HUES6 (cell line): ENCODE data around the gene GFRA1.
"Not testable (repeated sequence)": the region's sequence is repeated elsewhere in the genome, so short reads cannot be mapped to it uniquely, and the experiment has no call there.

Source experiments
- H3K27ac ChIP-seq: 2 replicates; pipeline ENCODE4 v1.7.0; 2013; ENCODE audit warnings: low read depth, mild to moderate bottlenecking, low read length, inconsistent platforms
- H3K27me3 ChIP-seq: 2 replicates; pipeline ENCODE4 v1.6.1; 2013; ENCODE audit warnings: low read length; ENCODE audit not compliant: control insufficient read depth, insufficient read depth
- H3K36me3 ChIP-seq: 2 replicates; pipeline ENCODE4 v1.6.1; 2013; ENCODE audit warnings: low read length; ENCODE audit not compliant: control insufficient read depth, insufficient read depth
- H3K4me1 ChIP-seq: 2 replicates; pipeline ENCODE4 v1.6.1; 2013; ENCODE audit warnings: low read length; ENCODE audit not compliant: control insufficient read depth, insufficient read depth
- H3K4me3 ChIP-seq: 2 replicates; pipeline ENCODE4 v1.5.1; 2013; ENCODE audit warnings: low read depth, low read length
- H3K9ac ChIP-seq: one replicate; pipeline ENCODE4 v1.6.1; 2013; ENCODE audit warnings: mild to moderate bottlenecking, low read length
- H3K9me3 ChIP-seq: 2 replicates; pipeline ENCODE4 v1.6.1; 2013; ENCODE audit warnings: low read depth, low read length; ENCODE audit not compliant: control insufficient read depth, insufficient read depth

GFRA1 gene

DNA sequence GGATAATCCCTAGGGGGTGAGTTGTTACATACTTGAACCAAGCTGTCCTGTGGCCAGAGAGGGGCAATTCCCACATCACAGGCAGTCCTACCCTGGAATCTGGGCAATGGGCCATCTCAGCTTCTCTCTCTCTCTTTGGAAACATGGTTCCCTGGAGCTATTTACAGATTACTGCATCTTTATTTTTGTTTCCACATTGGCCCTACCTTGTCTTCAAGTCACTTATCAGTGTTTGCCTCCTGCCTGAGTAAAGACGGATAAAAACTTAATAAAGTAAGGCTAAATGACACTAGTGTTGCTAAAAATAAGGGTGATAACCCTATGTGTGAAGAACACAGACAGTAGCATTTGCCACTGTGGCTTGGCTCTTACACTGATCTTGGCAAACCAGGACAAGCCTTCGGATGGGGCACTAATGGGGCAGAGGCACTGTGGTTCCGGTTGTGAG, 228.2 kb downstream of the GFRA1 start:
- Histone ChIP-seq H3K9me3 (no peaks in the 10 kb centered on the region), H3K4me3 (no peak overlapping the region), H3K36me3 (no peaks in the 10 kb centered on the region), H3K4me1 (no peaks in the 10 kb centered on the region), H3K9ac (no peak overlapping the region), H3K27ac (no peak overlapping the region), H3K27me3 (no peaks in the 10 kb centered on the region)

DNA sequence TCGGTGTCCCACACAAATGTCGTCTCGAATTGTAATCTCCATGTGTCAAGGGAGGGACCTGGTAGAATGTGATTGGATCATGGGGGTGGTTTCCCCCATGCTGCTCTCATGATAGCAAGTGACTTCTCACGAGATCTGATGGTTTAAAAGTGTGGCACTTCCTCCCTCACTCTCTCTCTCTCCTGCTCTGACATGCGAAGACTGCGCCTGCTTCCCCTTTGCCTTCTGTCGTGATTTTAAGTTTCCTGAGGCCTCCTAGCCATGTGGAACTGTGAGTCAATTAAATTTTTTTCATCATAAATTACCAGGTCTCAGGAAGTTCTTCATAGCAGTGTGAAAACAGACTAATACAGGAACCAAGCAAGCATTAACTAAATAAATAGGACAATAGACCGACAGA, 229.1 kb downstream of the GFRA1 start:
- no peak overlapping the region for H3K27ac ChIP-seq
- H3K9ac ChIP-seq, result no peak overlapping the region
- H3K9me3 ChIP-seq, result no peaks in the 10 kb centered on the region
- H3K4me1 ChIP-seq, result no peaks in the 10 kb centered on the region
- no peaks in the 10 kb centered on the region for H3K36me3 ChIP-seq
- H3K4me3 ChIP-seq, result no peak overlapping the region
- H3K27me3 ChIP-seq, result no peaks in the 10 kb centered on the region

GRCh38 chr10:116043304-116043703, 229.7 kb downstream of the GFRA1 start:
- no peak overlapping the region for H3K9ac ChIP-seq
- H3K9me3 ChIP-seq, result no peaks in the 10 kb centered on the region
- no peaks in the 10 kb centered on the region for H3K4me1 ChIP-seq
- no peak overlapping the region for H3K4me3 ChIP-seq
- H3K27me3 ChIP-seq, result no peaks in the 10 kb centered on the region
- H3K36me3 ChIP-seq, result no peaks in the 10 kb centered on the region
- no peak overlapping the region for H3K27ac ChIP-seq

- Histone ChIP-seq H3K27ac (no peak overlapping the region), H3K4me3 (no peak overlapping the region), H3K4me1 (no peaks in the 10 kb centered on the region), H3K9ac (no peak overlapping the region), H3K36me3 (no peaks in the 10 kb centered on the region), H3K27me3 (no peaks in the 10 kb centered on the region), H3K9me3 (no peaks in the 10 kb centered on the region)
These were observed 231.1 kb downstream of the GFRA1 start for GRCh38 chr10:116041948-116042347.

DNA sequence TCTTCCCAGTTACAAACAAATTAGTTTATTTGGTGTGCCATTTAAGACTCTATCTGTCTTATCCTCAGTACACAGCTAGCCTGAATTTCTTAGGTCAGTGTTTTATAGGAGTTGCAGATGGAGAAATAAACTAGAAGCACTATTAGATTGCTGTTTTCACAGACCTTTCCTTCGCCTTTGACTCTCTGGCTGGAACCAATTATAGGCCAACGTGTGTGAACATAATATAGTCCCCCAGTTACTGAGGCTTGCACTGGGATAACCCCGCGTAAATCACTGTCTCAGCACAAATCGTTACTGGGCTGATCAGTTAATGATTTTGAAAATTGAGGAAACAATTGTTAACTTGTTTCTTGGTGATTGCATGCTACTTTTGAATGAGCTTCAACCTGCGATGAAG, 233.4 kb downstream of the GFRA1 start:
- H3K4me1 ChIP-seq, result no peaks in the 10 kb centered on the region
- no peak overlapping the region for H3K27ac ChIP-seq
- H3K4me3 ChIP-seq, result no peak overlapping the region
- H3K27me3 ChIP-seq, result no peaks in the 10 kb centered on the region
- H3K9me3 ChIP-seq, result no peaks in the 10 kb centered on the region
- H3K36me3 ChIP-seq, result no peaks in the 10 kb centered on the region
- H3K9ac ChIP-seq, result no peak overlapping the region

DNA sequence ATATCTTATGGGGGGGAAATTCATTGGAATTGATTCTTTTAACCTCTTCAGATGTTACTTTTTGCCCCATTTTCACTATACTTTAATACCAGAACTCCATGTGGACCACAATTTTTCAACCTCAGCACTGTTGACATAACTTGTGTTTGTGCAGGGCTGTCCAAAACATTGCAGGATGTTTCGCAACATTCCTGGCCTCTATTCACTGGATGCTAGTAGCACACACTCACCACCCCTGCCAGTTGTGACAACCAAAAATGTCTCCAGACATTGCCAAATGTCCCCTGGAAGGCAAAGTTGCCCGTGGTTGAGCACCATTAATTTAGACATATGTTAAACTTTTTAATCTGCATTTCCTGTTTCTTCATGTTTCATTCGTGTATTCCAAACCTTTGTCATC, 234.7 kb downstream of the GFRA1 start:
- Histone ChIP-seq H3K36me3 (no peaks in the 10 kb centered on the region), H3K4me1 (no peaks in the 10 kb centered on the region), H3K9ac (no peak overlapping the region), H3K4me3 (no peak overlapping the region), H3K9me3 (peaks cover 3% of the 10 kb centered on the region; the same call in 1 of the 2 replicates), H3K27me3 (no peaks in the 10 kb centered on the region), H3K27ac (no peak overlapping the region)

DNA sequence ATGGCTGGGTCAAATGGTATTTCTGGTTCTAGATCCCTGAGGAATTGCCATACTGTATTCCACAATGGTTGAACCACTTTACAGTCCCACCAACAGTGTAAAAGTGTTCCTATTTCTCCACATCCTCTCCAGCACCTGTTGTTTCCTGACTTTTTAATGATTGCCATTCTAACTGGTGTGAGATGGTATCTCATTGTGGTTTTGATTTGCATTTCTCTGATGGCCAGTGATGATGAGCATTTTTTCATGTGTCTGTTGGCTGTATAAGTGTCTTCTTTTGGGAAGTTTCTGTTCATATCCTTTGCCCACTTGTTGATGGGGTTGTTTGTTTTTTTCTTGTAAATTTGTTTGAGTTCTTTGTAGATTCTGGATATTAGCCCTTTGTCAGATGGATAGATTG, 237.6 kb downstream of the GFRA1 start:
- H3K27me3 ChIP-seq, H3K9ac ChIP-seq, H3K27ac ChIP-seq, H3K36me3 ChIP-seq, H3K4me1 ChIP-seq, H3K4me3 ChIP-seq, H3K9me3 ChIP-seq: not testable (repeated sequence)

DNA sequence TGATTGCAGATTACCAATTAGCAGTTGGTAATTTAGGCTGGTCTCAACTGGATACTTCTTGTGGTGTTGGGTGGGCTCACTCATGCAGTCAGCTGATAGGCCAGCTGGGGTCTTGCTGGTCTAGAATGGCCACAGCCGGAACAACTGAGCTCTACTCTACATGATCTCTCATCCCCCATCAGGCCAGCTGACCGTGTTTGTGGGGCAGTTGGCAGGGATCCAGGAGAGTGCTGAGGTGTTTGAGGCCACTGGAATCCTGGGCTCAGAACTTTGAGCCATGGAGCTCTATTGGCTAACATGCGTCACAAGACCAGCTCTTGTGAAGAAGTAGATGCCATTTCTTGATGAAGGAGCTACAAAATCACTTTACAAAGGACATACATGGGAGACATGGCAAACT, 242.4 kb downstream of the GFRA1 start:
- H3K9me3 ChIP-seq, result peaks cover 3% of the 10 kb centered on the region; the same call in 1 of the 2 replicates
- no peaks in the 10 kb centered on the region for H3K4me1 ChIP-seq
- no peak overlapping the region for H3K27ac ChIP-seq
- no peak overlapping the region for H3K4me3 ChIP-seq
- H3K36me3 ChIP-seq, result no peaks in the 10 kb centered on the region
- no peak overlapping the region for H3K9ac ChIP-seq
- no peaks in the 10 kb centered on the region for H3K27me3 ChIP-seq

DNA sequence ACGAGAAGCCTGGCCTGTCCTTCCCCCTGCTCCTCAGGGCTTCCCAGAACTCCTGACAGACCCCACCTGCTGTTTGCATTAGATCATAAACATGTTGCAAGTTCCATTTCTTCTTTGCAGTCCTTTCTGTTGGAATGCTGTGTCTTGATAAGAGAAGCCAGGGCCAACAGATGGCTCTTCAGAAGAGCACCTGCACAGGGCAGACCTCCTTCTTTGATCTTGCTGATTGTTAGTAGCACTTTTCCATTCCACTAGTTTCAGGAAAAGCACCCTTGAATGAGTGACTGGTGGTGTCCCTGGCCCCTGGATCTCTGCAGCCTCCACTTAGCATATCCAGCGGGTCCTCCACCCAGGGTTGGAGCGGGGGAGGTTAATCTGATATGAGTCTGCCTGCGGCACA, 243.2 kb downstream of the GFRA1 start:
- Histone ChIP-seq H3K9me3 (peaks cover 3% of the 10 kb centered on the region; the same call in 1 of the 2 replicates), H3K27ac (no peak overlapping the region), H3K9ac (no peak overlapping the region), H3K27me3 (no peaks in the 10 kb centered on the region), H3K36me3 (no peaks in the 10 kb centered on the region), H3K4me1 (no peaks in the 10 kb centered on the region), H3K4me3 (no peak overlapping the region)

- Histone ChIP-seq H3K36me3 (no peaks in the 10 kb centered on the region), H3K27ac (no peak overlapping the region), H3K27me3 (no peaks in the 10 kb centered on the region), H3K4me1 (no peaks in the 10 kb centered on the region), H3K9me3 (no peaks in the 10 kb centered on the region), H3K9ac (no peak overlapping the region), H3K4me3 (no peak overlapping the region)
These were observed 245.7 kb downstream of the GFRA1 start for GRCh38 chr10:116027355-116027754.

DNA sequence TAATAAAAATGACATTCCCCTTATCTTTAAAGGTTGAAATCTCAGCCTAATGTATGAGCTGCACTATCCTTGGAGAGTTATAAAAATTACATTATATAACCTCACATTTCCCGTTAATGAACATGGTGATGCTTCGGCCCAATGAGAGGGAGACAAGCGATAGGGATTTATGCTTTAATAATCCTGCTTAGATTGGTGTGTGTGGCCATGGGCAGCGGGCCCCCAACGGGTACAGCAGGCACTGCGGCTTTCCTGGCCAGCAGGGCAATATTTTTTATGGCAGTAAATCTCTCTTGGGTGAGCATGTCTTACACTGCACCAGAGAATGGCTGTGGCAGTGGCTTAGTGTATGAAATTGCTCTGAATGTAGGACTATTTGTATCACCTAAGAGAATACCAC, 246.3 kb downstream of the GFRA1 start:
- no peaks in the 10 kb centered on the region for H3K4me1 ChIP-seq
- H3K27me3 ChIP-seq, result no peaks in the 10 kb centered on the region
- H3K9me3 ChIP-seq, result no peaks in the 10 kb centered on the region
- H3K27ac ChIP-seq, result no peak overlapping the region
- H3K36me3 ChIP-seq, result no peaks in the 10 kb centered on the region
- no peak overlapping the region for H3K9ac ChIP-seq
- no peak overlapping the region for H3K4me3 ChIP-seq

DNA sequence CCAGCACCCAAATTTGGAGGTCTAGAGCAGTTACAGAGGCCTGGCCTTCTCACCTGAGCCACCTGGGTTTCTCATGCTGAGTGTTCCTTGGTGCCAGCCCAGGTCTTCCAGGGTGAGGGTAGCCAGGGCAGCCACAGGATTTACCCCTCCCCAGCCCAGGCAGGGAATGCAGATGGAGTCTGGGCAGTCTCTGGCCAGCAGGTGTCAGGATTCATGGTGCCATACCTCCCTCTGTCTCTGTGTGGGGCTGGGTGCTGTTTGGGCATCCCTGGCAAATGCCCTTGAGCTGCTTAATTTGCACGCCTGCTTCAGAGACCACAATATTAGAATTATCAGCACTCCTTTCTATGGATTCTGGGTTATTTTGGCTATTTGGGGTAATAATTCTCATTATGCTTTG, 246.7 kb downstream of the GFRA1 start:
- Histone ChIP-seq H3K9ac (no peak overlapping the region), H3K4me1 (no peaks in the 10 kb centered on the region), H3K4me3 (no peak overlapping the region), H3K36me3 (no peaks in the 10 kb centered on the region), H3K9me3 (peaks cover 3% of the 10 kb centered on the region), H3K27me3 (no peaks in the 10 kb centered on the region), H3K27ac (no peak overlapping the region)
